Placental pericyte (primary cell): Measurements from ENCODE around the gene FGF21. TPM values are rescaled to one million over a fixed set of nuclear protein-coding genes. Genes with fewer than 3 reads are reported as not detected.

ENCODE experiments used
- small RNA-seq: library from RNA; depleted of rRNA; stranded (forward); fragments of <200 nt; gene quantifications from one replicate; pipeline ENCODE3, GENCODE V24; 2012; ENCODE audit warnings: low replicate concordance
- total RNA-seq: library from RNA; depleted of rRNA; stranded (reverse); fragments of >200 nt; gene quantifications from 2 replicates; pipeline ENCODE4 v1.2.3, GENCODE V29; 2012

Gene FGF21, protein sequence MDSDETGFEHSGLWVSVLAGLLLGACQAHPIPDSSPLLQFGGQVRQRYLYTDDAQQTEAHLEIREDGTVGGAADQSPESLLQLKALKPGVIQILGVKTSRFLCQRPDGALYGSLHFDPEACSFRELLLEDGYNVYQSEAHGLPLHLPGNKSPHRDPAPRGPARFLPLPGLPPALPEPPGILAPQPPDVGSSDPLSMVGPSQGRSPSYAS
- not detected in 2 replicates for total RNA-seq

DNA sequence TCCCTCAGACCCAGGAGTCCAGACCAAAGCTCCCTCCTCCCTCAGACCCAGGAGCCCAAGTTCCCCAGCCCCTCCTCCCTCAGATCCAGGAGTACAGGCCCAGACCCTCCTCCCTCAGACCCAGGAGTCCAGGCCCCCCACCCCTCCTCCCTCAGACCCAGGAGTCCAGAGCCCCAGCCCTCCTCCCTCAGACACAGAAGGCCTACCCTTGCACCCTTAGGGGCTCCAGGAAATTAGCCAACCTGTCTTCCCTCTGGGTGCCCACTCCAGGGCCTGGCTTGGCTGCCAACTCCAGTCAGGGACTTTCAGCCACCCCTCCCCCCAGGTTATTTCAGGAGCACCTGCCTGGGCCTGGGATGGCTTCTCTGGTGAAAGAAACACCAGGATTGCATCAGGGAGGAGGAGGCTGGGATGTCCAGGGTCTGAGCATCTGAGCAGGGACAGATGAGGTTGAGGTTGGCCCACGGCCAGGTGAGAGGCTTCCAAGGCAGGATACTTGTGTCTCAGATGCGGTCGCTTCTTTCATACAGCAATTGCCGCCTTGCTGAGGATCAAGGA is at the start of gene FGF21:
Gene FGF21 (plus strand): TSS at position 441 of the 558 bp plus-strand sequence. CDS start 713 bp downstream, outside the sequence.

DNA sequence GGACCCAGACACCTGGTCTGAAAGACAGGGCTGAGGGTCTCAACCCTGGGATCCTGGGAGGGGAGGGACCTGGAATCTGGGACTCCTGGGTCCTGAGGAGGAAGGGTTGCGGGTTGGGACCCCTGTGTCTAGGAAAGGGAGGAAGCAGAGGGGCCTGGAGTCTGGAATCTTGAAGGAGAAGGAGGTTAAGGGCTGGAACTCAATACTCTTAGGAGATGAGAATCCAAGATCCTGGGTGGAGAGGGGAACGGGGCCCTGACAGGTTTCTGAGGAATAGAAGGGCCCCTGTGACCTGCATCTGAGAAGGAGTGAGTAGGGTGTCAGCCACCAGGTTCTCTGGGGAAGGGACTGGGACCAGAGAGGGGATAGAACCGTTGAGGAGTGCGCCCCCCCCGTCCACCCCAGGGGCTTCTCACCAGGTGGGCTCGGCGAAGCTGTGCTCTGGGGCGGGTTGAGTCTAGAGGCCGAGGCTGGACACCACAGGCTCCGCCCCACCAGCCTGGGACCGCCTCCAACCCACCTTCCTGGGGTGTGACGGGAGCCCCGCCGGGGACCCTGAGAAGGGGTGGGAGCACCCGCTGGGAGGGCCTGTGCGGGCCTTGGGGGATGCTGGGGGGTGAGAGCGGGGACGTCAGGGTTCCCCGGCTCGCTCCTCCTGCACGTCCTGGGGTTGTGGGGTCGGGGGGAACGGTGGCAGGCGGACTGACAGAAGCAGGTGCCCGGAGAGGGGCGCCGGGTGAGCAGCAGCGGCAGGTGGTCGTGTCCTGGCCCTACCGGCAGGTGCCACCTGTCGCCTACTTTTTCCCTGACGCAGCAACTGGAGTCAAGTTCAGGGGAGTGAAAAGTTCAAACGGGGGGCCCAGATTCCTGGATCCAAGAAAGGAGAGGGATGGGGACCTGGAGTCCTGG is 35.8 kb upstream of the FGF21 start, which contains the start of gene MAMSTR:
Gene MAMSTR (minus strand): TSS at position 463 of the 909 bp plus-strand sequence. CDS start 694 bp downstream, outside the sequence.

DNA sequence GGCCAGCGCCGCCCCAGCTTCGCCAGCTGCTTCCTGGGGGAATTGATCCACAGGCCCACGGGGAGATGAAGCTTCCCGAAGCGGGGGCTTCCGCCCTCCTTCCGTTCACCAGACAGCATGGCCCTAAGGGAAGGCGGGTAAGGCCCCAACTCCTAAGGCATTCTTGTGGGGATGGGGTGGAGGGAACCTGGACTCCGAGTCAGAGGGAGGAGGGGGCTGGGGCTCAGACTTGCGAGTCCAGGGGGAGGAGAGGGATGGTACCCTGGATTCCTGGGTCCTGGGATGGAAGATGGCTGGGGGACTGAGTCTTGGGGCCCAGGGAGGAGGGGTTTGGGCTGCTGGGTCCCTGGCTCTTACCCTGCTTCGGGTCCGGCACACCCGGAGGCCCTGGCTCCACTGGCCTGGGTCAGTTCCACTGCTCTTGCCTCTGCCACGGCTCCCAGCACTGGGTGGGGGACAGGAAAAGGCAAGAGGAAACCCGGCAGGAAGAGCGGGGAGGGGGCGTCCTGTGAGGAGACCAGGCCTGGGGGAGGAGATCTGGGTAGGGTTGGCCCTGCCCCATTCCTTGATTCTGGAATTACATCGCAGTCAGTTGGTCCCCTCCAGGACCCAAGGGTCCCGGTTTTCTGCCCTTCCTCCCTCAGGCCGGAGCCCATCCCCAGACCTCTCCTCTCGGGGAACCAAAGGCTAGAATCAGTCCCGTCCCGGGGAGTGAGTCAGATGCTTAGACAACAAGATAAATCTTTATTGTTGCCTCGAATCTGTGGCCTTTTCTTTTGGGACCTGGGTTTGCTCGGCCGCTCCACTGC is 15.0 kb upstream of the FGF21 start, which contains the start of gene RASIP1:
Gene RASIP1 (minus strand): TSS at position 447 of the 809 bp plus-strand sequence. CDS start 328 bp downstream, at position 119.

DNA sequence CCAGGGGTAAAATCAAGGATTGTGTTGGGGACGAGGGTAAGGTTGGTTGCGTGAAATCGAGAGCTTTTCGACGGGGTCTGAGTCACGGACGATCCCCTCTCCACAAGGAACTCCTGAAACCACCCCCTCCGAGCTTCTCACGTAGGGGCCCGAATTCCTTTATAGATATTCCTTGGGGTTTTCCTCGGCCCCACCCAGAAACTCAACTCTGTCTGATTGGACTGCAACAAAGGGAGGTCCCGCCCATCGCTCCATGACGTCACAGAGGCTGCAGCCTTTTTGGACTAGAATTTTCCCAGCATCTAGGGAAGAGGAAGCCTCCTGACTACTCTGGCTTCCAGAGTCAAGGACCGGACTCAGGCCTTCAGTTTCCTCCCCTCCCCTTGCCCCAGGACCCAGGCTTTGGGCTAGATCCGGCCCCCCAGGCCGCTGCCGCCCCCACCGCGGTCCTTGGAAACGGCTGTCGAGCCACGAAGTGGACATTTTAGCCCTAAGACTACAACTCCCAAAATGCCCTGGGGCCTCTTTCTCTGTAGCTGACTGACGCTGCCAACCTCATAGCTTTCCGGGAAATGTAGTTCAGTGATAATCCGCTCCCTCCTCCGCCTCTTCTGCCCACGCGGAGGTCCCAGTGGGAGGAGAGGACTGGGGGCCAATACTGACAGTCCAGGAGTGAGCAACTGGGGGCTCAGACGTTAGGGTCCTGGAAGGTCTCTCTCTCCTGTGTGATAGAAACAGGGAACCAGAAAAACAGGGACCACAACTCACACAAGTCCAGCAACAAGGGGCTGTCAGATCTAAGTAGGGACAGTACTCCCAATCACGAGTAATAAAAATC is 8.4 kb upstream of the FGF21 start, which contains the start of gene IZUMO1:
Gene IZUMO1 (minus strand): TSS at position 172 of the 838 bp plus-strand sequence. CDS start 1,050 bp downstream, outside the sequence.

DNA sequence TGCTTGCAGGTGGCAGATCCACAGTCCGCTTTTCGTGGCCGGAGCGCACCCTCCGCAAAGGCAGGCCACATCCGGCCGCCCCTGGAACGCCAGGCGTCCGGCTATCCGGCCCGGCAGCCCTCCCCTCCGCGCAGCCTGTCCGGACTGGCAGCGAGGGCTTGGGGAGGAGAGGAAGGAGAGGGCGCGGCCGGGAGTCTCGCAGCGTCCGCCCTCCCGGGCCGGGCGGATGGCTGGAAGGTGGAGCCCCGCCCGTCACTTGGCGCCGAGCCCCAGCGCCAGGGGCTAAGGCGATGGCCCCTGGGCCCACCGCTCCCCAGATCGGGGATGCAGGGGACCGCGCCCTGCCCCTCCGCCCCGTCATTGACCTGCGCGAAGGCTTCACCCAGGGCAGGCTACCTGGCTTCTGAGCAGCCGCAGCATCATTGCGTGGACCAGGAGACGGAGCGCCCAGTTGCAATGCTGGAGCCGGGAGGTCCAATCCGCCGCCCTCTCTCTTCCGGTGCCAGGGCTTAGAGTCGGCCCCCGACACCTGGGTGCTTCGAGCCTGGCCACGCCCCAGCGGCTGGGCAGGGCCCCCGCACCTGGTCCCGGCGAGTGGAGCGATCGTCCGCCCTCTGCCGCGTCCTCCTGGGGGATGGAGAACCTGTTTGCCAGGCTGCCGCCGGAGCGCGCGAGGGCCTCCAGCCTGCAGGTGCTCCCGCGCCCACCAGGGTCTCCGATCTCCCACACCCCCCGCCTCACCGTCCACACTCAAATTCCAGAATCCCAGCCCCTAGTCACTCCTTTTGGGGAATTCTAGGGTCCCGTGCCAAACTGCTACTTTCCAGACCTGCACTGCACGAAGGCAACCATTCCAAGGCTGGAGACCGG is 2.6 kb upstream of the FGF21 start, which contains the start of gene FUT1:
Gene FUT1 (minus strand): TSS at position 146 of the 870 bp plus-strand sequence. CDS start 1,360 bp downstream, outside the sequence.

Small RNAs within 50 kb of the gene (small RNA-seq; reads per million reads assigned to genes)
- not detected for gene RNU6-317P

Other genes with a start within 250 kb of the FGF21 start
- 0.14 TPM in 1 of 2 replicates, not detected in the other for gene LMTK3, start 243.7 kb upstream of the FGF21 start, total RNA-seq
- 0.22 TPM in 1 of 2 replicates, not detected in the other for gene SULT2B1, start 203.4 kb upstream of the FGF21 start, total RNA-seq
- not detected in 2 replicates for gene SPACA4, start 148.8 kb upstream of the FGF21 start, total RNA-seq
- 0.57 TPM in 1 of 2 replicates, not detected in the other for gene FAM83E, start 140.4 kb upstream of the FGF21 start, total RNA-seq
- gene RPL18, start 136.3 kb upstream of the FGF21 start, total RNA-seq: 1,434 and 1,613 TPM in 2 replicates
- gene SPHK2, start 136.0 kb upstream of the FGF21 start, total RNA-seq: 14.4 and 15.2 TPM in 2 replicates
- 1.1 and 4.8 TPM in 2 replicates for gene DBP, start 118.1 kb upstream of the FGF21 start, total RNA-seq
- gene CA11, start 109.3 kb upstream of the FGF21 start, total RNA-seq: 0.88 TPM in 1 of 2 replicates, not detected in the other
- not detected in 2 replicates for gene NTN5, start 82.5 kb upstream of the FGF21 start, total RNA-seq
- not detected in 2 replicates for gene FUT2, start 59.6 kb upstream of the FGF21 start, total RNA-seq
- gene MAMSTR, start 35.8 kb upstream of the FGF21 start, total RNA-seq: under 0.01 and 0.57 TPM in 2 replicates
- gene RASIP1, start 14.9 kb upstream of the FGF21 start, total RNA-seq: 0.66 and 0.72 TPM in 2 replicates
- not detected in 2 replicates for gene IZUMO1, start 8.6 kb upstream of the FGF21 start, total RNA-seq
- under 0.01 TPM in 2 replicates for gene FUT1, start 2.9 kb upstream of the FGF21 start, total RNA-seq
- gene BCAT2, start 55.5 kb downstream of the FGF21 start, total RNA-seq: 25.4 and 44.1 TPM in 2 replicates
- 2.3 and 27.8 TPM in 2 replicates for gene HSD17B14, start 81.0 kb downstream of the FGF21 start, total RNA-seq
- 5.4 and 6.3 TPM in 2 replicates for gene PLEKHA4, start 113.1 kb downstream of the FGF21 start, total RNA-seq
- gene PPP1R15A, start 116.9 kb downstream of the FGF21 start, total RNA-seq: 66.1 and 221 TPM in 2 replicates
- gene TULP2, start 143.2 kb downstream of the FGF21 start, total RNA-seq: under 0.01 and 0.22 TPM in 2 replicates
- gene NUCB1, start 144.8 kb downstream of the FGF21 start, total RNA-seq: 129 and 755 TPM in 2 replicates
- gene DHDH, start 178.2 kb downstream of the FGF21 start, total RNA-seq: 0.44 TPM in 1 of 2 replicates, not detected in the other
- 89.9 and 103 TPM in 2 replicates for gene BAX, start 199.4 kb downstream of the FGF21 start, total RNA-seq
- gene FTL, start 209.8 kb downstream of the FGF21 start, total RNA-seq: 1,638 and 6,371 TPM in 2 replicates
- gene GYS1, start 237.8 kb downstream of the FGF21 start, total RNA-seq: 29.8 and 59.4 TPM in 2 replicates
- 164 and 281 TPM in 2 replicates for gene RUVBL2, start 238.4 kb downstream of the FGF21 start, total RNA-seq